Pancreas (tissue), 10 donors: Measurements from ENCODE around the gene EDC3. TPM values are rescaled to one million over a fixed set of nuclear protein-coding genes. Genes with fewer than 3 reads are reported as not detected.
"Not testable (repeated sequence)": the region's sequence is repeated elsewhere in the genome, so short reads cannot be mapped to it uniquely, and the experiment has no call there.

ENCODE experiments used
- ATAC-seq, 4 donors: fragments of 200-7000 bp; cut with Tn5 transposase; one replicate each; pipeline versions ENCODE4 v1.8.0 to v1.9.1; 2020; ENCODE audit warnings: mild to moderate bottlenecking in 4 of 4, moderate library complexity in 4 of 4
- DNase-seq, 6 donors: peaks; one replicate each; pipeline ENCODE4 v3.0.0-alpha.2; 2020
- FAIRE-seq: peaks from 2 replicates; lab custom pipeline; 2012; peaks lifted over from hg19 to GRCh38; lab: Jason Lieb, UNC
- H3K27ac ChIP-seq, 4 donors: fragments of 200-600 bp; sonication (generic); 1 replicate in 3 of 4; 2 replicates in 1 of 4; pipeline versions ENCODE4 v1.5.0 to v1.8.0; 2020
- H3K27me3 ChIP-seq, 4 donors: fragments of 200-600 bp; one replicate each; pipeline ENCODE4 v1.8.0; 2021
- H3K36me3 ChIP-seq, 3 donors: fragments of 200-600 bp; sonication (generic) in 1 of 3; one replicate each; pipeline versions ENCODE4 v1.5.0 to v1.8.0; 2020 to 2021
- H3K4me1 ChIP-seq, 3 donors: fragments of 200-600 bp; one replicate each; pipeline ENCODE4 v1.8.0; 2021
- H3K4me3 ChIP-seq, 4 donors: fragments of 200-600 bp; sonication (generic) in 2 of 4; one replicate each; pipeline versions ENCODE4 v1.5.0 to v1.8.0; 2020 to 2021
- H3K9me3 ChIP-seq, 4 donors: fragments of 200-600 bp; one replicate each; pipeline ENCODE4 v1.8.0; 2021
- CTCF ChIP-seq, 4 donors: fragments of 200-600 bp; sonication (generic) in 3 of 4; IDR thresholded peaks; one replicate each; pipeline versions ENCODE4 v1.5.0 to v1.8.0; 2021; ENCODE audit warnings: antibody characterized with exemption in 4 of 4
- WGBS, 2 donors: extraction: QIAGEN DNeasy Blood & Tissue Kit; methylation state at CpG; one replicate each; pipeline ENCODE4 v1.1.7; 2013; 5-methylcytosine and 5-hydroxymethylcytosine counted together
- intact Hi-C, 3 donors: fragments of 100-400 bp; cut with DNase I; formaldehyde crosslinking; loops; one replicate each; pipeline versions ENCODE4 v1.11.1 to v1.14.2; 2022
- polyA plus RNA-seq, 2 donors: library from polyadenylated mRNA; stranded (reverse); fragments of 200-250 nt; gene quantifications; one replicate each; pipeline ENCODE4 v1.2.3, GENCODE V29; 2013
- total RNA-seq, 6 donors: library from RNA; stranded (reverse); fragmentation: NEBNext Ultra II Directional in 4 of 6; extraction: Animal tissue kit (Norgen Biotek cat#: 25700) in 4 of 6; gene quantifications; one replicate each; pipeline versions ENCODE4 v1.2.1 to v1.2.4, GENCODE V29; 2021 to 2023
- donor health status: healthy with polysubstance abuse.
- donor health status: DM: no; HTN: no; CAD: no; lungs with moderate emphysema.
- donor health status: DM: no; HTN: no; CAD: no.
- donor health status: control.
- donor health status: control.
- donor health status: Bipolar disorder and iron deficiency.
- donor health status: DM: yes; HTN: yes; CAD: no.
- donor health status: DM: no; HTN: no; CAD: no.
- donor health status: DM: no; HTN: no; CAD: no.
- donor health status: DM: yes; HTN: yes; CAD: no.

The EDC3 gene
- total and polyA plus RNA-seq, 8 donors = 7.6 to 19.5 (median 11.5) TPM

- peak; percentile 32 to 79 (median 62) for TF ChIP-seq CTCF (IDR thresholded peaks at IDR 0.05)
- DNase-seq = peak in 3 of 6 donors; percentile 64 to 76 (median 72)
- Histone ChIP-seq H3K27me3 (no peaks in the 10 kb centered on the region), H3K9me3 (no peaks in the 10 kb centered on the region), H3K4me1 (no peaks in the 10 kb centered on the region), H3K27ac (no peak overlapping the region), H3K36me3 (peaks cover 9 to 57% (median 33%) of the 10 kb centered on the region in 3 donors), H3K4me3 (no peak overlapping the region)
- intact Hi-C loops = loop anchor here in 2 of 3 donors (5.0 to 10.0 kb wide), 2 partner anchors 135 to 323 kb away; partner anchors contain the start of gene RPP25 (in 1 of the 2)
- 72 to 73% methylated on average over 8 of the region's 8 CpGs for WGBS, 2 donors
- ATAC-seq = peak; percentile 44 to 77 (median 70)
- FAIRE-seq = no peak
Observed at GRCh38 chr15:74631935-74632560, 63.8 kb downstream of the EDC3 start.

GRCh38 chr15:74631408-74631807 is 64.4 kb downstream of the EDC3 start:
- 60 to 61% methylated on average over 3 of the region's 3 CpGs for WGBS, 2 donors
- FAIRE-seq = no peak
- ATAC-seq = no peak
- H3K4me1 ChIP-seq = no peaks in the 10 kb centered on the region
- H3K27me3 ChIP-seq = no peaks in the 10 kb centered on the region
- TF ChIP-seq CTCF (IDR thresholded peaks at IDR 0.05) = no peak
- H3K9me3 ChIP-seq = no peaks in the 10 kb centered on the region
- peaks cover 9 to 57% (median 34%) of the 10 kb centered on the region in 3 donors for H3K36me3 ChIP-seq
- H3K27ac ChIP-seq = no peak overlapping the region
- peak in 1 of 6 donors; percentile 32 for DNase-seq
- no peak overlapping the region for H3K4me3 ChIP-seq
- intact Hi-C loops = loop anchor here in 2 of 3 donors (5.0 to 10.0 kb wide), 2 partner anchors 136 to 323 kb away; partner anchors contain the start of gene RPP25 (in 1 of the 2)

- H3K9me3 ChIP-seq = no peaks in the 10 kb centered on the region
- peaks cover 9 to 57% (median 35%) of the 10 kb centered on the region in 3 donors for H3K36me3 ChIP-seq
- H3K27me3 ChIP-seq = no peaks in the 10 kb centered on the region
- H3K4me1 ChIP-seq = no peaks in the 10 kb centered on the region
- 73 to 82% methylated on average over 3 of the region's 3 CpGs for WGBS, 2 donors
- intact Hi-C loops = loop anchor here in 2 of 3 donors (5.0 to 10.0 kb wide), 2 partner anchors 136 to 324 kb away; partner anchors contain the start of gene RPP25 (in 1 of the 2)
- ATAC-seq (no peak), FAIRE-seq (no peak), DNase-seq (peak in 1 of 6 donors; percentile 26)
- H3K27ac ChIP-seq = no peak overlapping the region
- TF ChIP-seq CTCF (IDR thresholded peaks at IDR 0.05) = no peak
- no peak overlapping the region for H3K4me3 ChIP-seq
Observed at GRCh38 chr15:74631087-74631385, 64.8 kb downstream of the EDC3 start.

GRCh38 chr15:74630284-74631086 is 65.3 kb downstream of the EDC3 start:
- ATAC-seq (no peak), FAIRE-seq (no peak), DNase-seq (peak in 1 of 6 donors; percentile 20)
- Histone ChIP-seq H3K36me3 (peaks cover 10 to 58% (median 39%) of the 10 kb centered on the region in 3 donors), H3K27ac (no peak overlapping the region), H3K4me3 (no peak overlapping the region), H3K27me3 (no peaks in the 10 kb centered on the region), H3K4me1 (no peaks in the 10 kb centered on the region), H3K9me3 (no peaks in the 10 kb centered on the region)
- intact Hi-C loops = loop anchor here in 2 of 3 donors (5.0 to 10.0 kb wide), 2 partner anchors 137 to 324 kb away; partner anchors contain the start of gene RPP25 (in 1 of the 2)
- WGBS, 2 donors = 79 to 93% methylated on average over 6 of the region's 6 CpGs
- TF ChIP-seq CTCF (IDR thresholded peaks at IDR 0.05) = no peak

GRCh38 chr15:74629696-74630095 is 66.1 kb downstream of the EDC3 start:
- ATAC-seq, H3K27me3 ChIP-seq, H3K27ac ChIP-seq, H3K9me3 ChIP-seq, FAIRE-seq, H3K4me1 ChIP-seq, H3K4me3 ChIP-seq: not testable (repeated sequence)
- DNase-seq = peak in 1 of 6 donors; percentile 44
- peaks cover 15 to 62% (median 45%) of the 10 kb centered on the region in 3 donors for H3K36me3 ChIP-seq
- intact Hi-C loops = loop anchor here (5.0 to 10.0 kb wide), 4 partner anchors 125 to 325 kb away; partner anchors contain the start of gene RPP25 (in 1 of the 3)
- 79 to 90% methylated on average over 9 to 10 of the region's 10 CpGs for WGBS, 2 donors
